ENCODE results near the gene FAM171A1.

- no peak for TF ChIP-seq CTCF (conservative IDR thresholded peaks at IDR 0.05; ENCODE audit: low read depth, low read length)
- no peak for TF ChIP-seq EZH2 (IDR thresholded peaks at IDR 0.05; ENCODE audit: borderline replicate concordance, low read depth, low read length, poor library complexity, severe bottlenecking)
Observed at GRCh38 chr10:15259136-15259535, 112.0 kb downstream of the FAM171A1 start.
